Putamen (tissue), 1 donor: ENCODE results near the gene TAF4.
"Not testable (repeated sequence)": the region's sequence is repeated elsewhere in the genome, so short reads cannot be mapped to it uniquely, and the experiment has no call there.

Source experiments
- DNase-seq: peaks from one replicate; pipeline ENCODE4 v3.0.0-alpha.2; 2016; ENCODE audit warnings: low spot score

Gene TAF4

DNA sequence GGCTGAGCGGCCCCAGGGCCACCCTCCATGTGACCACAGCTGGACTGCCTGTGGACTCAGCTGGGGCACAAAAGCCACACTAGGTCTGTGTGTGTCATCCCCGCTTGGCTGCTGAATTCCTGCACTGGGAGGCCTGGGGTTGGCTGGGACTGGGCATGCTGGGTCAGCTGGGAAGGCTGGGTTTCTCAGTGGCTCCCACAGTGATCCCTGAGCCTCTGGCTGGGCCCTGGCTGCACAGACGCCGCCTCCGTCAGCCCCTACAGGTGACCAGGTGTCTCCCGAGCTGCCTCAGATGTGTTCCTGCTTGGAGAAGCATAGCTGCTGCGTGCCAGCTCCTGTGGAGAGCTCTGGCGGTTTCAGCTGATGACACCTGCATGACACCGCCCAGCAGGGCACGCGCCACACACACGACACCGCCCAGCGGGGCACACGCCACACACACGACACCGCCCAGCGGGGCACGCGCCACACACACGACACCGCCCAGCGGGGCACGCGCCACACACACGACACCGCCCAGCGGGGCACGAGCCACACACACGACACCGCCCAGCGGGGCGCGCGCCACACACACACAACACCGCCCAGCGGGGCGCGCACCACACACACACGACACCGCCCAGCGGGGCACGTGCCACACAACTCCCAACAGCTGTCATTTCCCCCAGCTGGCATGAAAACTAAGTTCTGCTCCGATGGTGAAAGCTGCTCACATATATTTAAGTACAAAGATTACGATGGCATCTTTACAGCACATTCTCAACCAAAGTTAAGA, 88.8 kb downstream of the TAF4 start:
- no peak for DNase-seq

DNA sequence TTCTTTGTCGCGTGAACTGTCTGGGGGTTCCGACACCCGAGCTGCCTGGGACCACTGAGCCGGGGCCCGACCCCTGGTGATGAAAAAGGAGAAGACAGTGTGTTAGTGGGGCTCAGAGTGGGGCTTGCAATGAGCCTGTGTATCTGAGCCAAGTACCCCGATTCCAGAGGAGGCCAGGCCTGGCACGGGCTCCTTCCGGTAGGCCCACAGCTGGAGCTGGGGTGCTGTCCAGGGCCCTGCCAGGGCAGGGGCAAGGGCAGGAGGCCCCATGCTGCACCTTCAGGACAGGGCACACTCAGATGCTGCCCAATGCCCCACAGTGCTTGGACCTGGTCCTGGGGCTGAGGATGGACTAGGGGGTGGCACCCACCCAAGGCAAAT, 89.4 kb downstream of the TAF4 start:
- no peak for DNase-seq

DNA sequence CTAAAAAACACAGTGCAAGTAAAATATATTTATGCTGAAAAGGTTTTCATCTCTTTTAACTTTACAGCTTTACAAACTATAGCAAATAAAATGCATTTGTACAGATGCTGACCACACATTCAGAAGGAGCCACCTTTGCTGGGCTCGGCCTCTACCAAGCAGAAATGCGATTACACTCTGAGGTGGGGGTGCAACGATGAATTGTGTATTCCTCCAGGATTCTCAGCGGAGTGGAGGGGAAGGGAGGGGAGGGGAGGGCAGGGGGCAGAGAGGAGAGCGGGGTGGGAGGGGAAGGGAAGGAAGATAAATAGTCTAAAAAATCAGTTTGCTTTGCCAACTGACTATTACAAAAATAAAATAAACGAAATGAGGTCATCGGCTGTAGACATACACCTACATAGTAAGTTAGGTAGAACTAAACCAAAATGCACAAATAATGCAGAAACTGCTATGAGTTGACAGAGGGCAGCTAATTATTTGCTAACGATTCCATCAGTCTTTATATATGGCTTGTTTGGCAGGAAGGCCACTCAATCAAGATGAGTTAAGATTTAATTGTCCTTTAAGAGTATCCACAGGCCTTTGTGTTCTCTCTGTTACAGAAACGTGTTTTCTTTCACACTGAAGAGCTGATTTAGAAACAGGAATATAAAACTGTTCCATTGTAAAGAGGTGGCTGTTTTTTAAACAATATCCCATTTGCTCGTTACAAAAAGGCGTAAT, 90.1 kb downstream of the TAF4 start:
- DNase-seq: no peak

- no peak for DNase-seq
Measured at GRCh38 chr20:61974357-61974665, 91.4 kb downstream of the TAF4 start.

GRCh38 chr20:61973515-61974356, 91.9 kb downstream of the TAF4 start:
- DNase-seq: no peak

DNA sequence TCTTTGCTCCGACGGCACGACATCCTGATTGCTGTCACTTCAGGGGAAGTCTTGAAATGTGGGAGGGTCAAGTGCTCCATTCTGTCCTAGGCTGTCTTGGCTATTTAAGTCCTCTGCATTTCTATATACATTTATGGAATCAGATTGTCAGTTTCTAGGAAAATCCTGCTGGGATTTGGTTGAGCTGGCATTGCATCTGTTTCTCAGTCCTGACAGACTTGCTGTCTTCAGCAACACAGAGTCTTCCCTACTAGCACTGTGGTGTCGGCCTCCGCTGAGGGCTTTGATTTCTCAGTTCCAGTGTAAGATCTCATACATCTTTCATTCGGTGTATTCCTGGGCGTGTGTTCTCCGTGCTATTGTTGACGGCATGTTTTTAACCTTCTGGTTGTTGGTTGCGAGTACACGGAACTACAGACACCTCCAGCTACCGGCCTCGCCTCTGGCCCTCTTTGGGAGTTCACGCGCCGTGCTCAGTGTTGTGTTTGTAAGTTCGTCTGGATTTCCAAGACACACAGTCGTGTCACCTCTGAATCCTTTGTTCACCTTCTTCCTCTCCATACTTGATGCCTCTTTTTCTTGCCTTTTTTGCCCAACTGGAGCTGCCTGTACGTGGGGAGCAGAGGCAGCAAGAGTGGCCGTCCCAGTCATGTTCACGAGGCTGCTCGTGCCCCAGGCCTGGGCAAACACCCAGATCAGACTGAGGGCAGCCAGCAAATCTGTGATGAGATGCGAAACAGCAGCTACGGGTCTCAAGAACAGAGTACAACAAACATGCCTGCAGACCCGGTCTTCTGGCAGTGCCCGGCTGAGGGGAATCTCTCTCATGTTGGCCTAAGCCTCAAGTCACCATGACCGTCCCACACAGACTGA, 92.8 kb downstream of the TAF4 start:
- no peak for DNase-seq

- DNase-seq: not testable (repeated sequence)
Measured at GRCh38 chr20:61971595-61971994, 94.1 kb downstream of the TAF4 start.

DNA sequence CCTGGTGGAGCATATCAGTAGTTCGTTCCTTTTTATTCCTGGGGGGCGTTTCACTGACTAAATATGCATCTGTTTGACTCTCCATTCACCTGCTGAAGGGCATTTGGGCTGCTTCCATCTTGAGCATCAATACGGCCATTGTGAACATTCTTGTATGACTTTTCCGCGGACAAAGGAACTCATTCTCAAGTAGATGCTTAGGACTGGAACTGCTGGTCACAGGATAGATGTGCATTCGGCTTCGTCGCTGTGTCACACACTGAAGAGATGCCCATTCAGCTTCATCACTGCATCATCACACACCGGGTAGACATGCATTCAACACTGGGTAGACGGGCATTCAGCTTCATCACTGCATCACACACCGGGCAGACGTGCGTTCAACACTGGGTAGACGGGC, 95.3 kb downstream of the TAF4 start:
- peak; percentile 42 for DNase-seq

DNA sequence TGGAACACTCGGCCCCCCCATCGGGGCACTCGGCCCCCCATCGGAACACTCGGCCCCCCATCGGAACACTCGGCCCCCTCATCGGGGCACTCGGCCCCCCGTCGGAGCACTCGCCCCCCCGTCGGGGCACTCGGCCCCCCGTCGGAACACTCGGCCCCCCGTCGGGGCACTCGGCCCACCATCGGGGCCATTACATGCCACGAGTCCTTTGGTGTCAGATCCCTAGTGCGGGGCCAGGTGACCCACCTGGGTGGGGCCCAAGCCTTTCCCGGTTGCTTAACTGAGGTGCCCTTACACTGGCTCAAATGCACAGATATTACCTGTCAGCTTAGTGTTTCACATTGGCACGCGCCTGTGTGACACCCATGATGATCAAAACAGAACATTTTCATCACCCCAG, 95.9 kb downstream of the TAF4 start:
- DNase-seq: no peak

- DNase-seq: no peak
Measured at GRCh38 chr20:61968932-61969331, 96.7 kb downstream of the TAF4 start.

DNA sequence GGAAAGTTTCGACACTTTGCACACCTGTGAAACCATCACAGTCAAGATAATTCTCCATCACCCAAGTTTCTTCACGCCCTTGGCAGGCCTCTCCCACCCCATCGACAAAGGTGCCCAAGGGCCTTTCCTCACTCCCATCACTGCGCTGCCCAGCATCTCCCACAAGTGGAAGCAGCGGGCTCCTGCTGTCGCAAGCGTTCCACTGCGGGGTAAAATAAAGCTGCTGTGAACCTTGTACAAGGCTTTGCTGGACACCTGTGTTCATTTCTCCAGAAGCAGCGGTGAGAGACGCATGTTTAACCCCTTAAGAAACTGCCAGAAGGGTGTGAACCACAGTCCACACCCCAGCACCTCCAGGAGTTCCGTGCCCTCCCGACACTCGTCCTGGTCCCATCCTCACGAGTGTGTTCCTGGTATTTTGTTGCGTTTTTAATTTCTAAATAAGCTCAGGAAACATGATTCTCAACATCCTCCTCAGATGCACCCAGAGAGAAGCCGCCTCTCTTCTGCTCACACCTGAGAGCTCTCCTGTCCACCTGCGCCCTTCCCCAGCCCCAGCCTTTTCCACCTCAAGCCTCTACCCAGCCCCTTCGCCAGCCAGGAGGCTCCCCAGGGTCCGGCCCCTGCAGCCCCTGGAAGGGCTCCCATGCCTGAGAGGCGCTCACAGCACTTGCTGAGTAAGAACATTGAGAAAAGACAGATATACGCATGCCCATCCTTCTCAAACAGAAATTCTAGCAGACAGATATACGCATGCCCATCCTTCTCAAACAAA, 97.5 kb downstream of the TAF4 start:
- no peak for DNase-seq

- no peak for DNase-seq
Measured at GRCh38 chr20:61967300-61967699, 98.4 kb downstream of the TAF4 start.

- DNase-seq: no peak
Measured at GRCh38 chr20:61966492-61967244, 99.0 kb downstream of the TAF4 start.

DNA sequence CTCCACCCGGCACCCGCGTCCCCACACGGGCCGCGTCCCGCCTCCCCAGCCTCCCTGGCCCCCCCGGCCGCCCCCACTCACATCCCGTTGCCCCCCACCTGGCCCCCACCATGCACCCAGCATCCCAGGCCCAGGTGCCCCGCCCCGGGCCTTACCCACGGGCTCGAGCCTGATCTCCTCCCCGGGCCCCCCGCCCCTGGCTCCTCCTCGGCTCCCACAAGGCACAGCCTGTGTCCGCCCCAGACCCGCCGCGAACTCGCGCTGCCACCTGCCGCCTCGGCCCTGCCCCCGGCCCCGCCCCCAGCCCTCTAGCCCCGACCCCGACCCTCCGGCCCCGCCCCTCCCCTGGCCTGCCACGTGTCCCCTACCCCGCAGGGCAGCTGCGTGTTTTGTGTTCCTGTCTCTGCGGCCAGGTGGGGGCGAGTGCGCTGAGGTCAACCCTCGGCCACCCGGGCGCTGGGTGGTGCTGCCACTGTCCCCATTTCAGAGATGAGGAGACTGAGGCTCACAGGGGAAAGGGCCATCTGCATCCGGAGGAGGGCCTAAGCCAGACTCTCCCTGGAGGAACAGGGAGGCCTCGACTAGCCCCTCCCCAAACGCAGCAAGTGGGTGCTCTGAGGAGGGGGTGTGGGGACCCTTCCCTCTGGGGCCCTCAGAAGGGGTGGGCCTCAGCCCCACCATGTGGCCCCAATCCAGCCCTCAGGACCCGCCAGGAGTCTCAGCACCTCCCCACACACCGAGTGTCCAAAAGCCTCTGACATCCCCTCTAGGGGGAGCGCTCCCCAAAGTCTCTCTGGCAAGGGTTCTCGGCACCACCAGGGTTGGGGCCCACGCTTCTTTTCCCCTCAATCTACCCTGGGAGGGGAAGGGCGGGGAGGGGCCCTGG, 99.8 kb downstream of the TAF4 start:
- no peak for DNase-seq

- DNase-seq: no peak
Measured at GRCh38 chr20:61964675-61965605, 100.7 kb downstream of the TAF4 start.

- no peak for DNase-seq
Measured at GRCh38 chr20:61963885-61964674, 101.6 kb downstream of the TAF4 start.

DNA sequence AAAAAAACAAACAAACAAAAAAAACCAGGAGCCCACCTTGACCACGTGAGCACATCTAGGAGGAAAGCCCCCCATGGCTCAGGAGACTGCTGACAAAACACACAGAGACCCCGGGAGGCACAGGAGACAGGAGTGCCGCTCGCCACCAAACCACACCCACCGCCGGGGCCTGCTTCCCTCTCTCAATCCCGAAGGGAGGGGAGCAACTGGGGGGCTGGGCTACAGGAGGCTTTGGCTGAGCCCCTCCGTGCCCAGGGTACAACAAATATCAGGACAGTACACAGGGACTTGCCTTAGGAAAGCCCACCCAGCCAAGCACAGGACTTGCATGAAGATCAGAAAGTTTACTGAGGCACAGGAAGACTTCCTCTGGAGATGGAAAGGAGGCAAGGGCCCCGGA, 102.5 kb downstream of the TAF4 start:
- no peak for DNase-seq
